Peyer's patch (tissue), 4 donors: ENCODE data around the gene AKAP13. TPM values are rescaled to one million over a fixed set of nuclear protein-coding genes. Genes with fewer than 3 reads are reported as not detected.

ENCODE experiments used
- DNase-seq, 3 donors: peaks; one replicate each; pipeline ENCODE4 v3.0.0-alpha.2; 2017 to 2019
- H3K27ac ChIP-seq, 4 donors: fragments of 200-600 bp; sonication (generic); one replicate each; pipeline ENCODE4 v1.5.1; 2016 to 2019
- H3K27me3 ChIP-seq, 2 donors: fragments of 200-600 bp; sonication (generic); one replicate each; pipeline ENCODE4 v1.5.1; 2019
- H3K36me3 ChIP-seq, 3 donors: fragments of 200-600 bp; sonication (generic); one replicate each; pipeline ENCODE4 v1.5.1; 2016 to 2019
- H3K4me1 ChIP-seq, 4 donors: fragments of 200-600 bp; sonication (generic); one replicate each; pipeline ENCODE4 v1.5.1; 2016 to 2019
- H3K4me3 ChIP-seq, 4 donors: fragments of 200-600 bp; sonication (generic); 1 replicate in 3 of 4; 2 replicates in 1 of 4; pipeline ENCODE4 v1.5.1; 2016 to 2019; ENCODE audit warnings: mild to moderate bottlenecking in 1 of 4
- H3K9me3 ChIP-seq, 4 donors: fragments of 200-600 bp; sonication (generic); one replicate each; pipeline ENCODE4 v1.5.1; 2016 to 2019; ENCODE audit warnings: mild to moderate bottlenecking in 1 of 4
- POLR2A ChIP-seq, 2 donors: fragments of 450-650 bp; IDR thresholded peaks; one replicate each; pipeline ENCODE4 v1.5.1; 2017; ENCODE audit warnings: antibody characterized with exemption in 2 of 2, mild to moderate bottlenecking in 2 of 2, moderate library complexity in 2 of 2
- total RNA-seq, 4 donors: library from RNA; depleted of rRNA; stranded (reverse); fragments of >200 nt; gene quantifications; one replicate each; pipeline ENCODE4 v1.1.0, GENCODE V29; 2016
- TF ChIP-seq, protein P1 (sequence below), 6 experiments: fragments of 450-650 bp in 4 of 6; fragments of 200-600 bp in 2 of 6; sonication (generic) in 1 of 6; IDR thresholded peaks; one replicate each; pipeline ENCODE4 v1.5.1; 2017 to 2019; ENCODE audit warnings: antibody characterized with exemption in 6 of 6, mild to moderate bottlenecking in 3 of 6, moderate library complexity in 1 of 6

AKAP13 gene
- total RNA-seq, 4 donors from 2014 or later = 166 to 742 (median 242) TPM

DNA sequence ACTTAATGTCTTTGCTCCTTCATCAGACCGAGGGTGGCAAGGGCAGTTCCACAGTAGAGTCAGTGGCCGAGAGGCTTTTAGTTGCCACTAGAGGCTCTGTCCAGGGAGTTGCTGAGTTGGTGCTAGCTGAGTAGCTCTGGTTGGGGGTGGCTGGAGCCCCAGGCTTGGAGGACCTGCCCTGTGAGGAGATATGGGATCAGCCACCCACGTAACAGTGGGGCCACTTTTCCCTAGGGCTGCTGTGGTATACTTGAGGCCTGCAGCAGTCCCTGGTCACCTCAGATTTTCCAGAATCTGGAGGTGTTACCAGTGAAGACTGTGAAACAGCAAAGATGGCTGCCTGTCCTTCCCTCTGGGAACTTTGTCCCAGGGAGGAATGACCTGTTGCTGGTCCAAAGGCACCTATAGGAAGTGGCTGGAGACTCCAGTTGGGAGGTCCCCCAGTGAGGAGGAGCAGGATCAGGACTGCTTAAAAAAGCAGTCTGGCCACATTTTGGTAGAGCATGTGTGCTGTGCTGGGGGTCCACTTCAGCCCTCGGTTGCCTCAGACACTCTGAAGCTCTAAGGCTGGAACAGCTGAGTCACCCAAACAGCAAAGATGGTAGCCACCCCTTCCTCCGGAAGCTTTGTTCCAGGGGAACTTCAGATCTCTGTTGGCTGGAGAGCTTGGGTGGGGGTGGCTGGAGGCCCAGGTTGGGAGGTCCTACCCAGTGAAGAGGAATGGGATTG is 72.9 kb downstream of the AKAP13 start:
- H3K27ac ChIP-seq = no peak overlapping the region
- no peak overlapping the region for H3K4me3 ChIP-seq
- H3K27me3 ChIP-seq = no peaks in the 10 kb centered on the region
- H3K36me3 ChIP-seq = no peaks in the 10 kb centered on the region
- peaks cover 0 to 7% (median 0%) of the 10 kb centered on the region in 4 donors for H3K9me3 ChIP-seq
- peaks cover 0 to 4% (median 2%) of the 10 kb centered on the region in 4 donors for H3K4me1 ChIP-seq
- TF ChIP-seq, protein P1, sequence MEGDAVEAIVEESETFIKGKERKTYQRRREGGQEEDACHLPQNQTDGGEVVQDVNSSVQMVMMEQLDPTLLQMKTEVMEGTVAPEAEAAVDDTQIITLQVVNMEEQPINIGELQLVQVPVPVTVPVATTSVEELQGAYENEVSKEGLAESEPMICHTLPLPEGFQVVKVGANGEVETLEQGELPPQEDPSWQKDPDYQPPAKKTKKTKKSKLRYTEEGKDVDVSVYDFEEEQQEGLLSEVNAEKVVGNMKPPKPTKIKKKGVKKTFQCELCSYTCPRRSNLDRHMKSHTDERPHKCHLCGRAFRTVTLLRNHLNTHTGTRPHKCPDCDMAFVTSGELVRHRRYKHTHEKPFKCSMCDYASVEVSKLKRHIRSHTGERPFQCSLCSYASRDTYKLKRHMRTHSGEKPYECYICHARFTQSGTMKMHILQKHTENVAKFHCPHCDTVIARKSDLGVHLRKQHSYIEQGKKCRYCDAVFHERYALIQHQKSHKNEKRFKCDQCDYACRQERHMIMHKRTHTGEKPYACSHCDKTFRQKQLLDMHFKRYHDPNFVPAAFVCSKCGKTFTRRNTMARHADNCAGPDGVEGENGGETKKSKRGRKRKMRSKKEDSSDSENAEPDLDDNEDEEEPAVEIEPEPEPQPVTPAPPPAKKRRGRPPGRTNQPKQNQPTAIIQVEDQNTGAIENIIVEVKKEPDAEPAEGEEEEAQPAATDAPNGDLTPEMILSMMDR (IDR thresholded peaks at IDR 0.05) = no peak
- TF ChIP-seq POLR2A (IDR thresholded peaks at IDR 0.05) = no peak
- DNase-seq = no peak

DNA sequence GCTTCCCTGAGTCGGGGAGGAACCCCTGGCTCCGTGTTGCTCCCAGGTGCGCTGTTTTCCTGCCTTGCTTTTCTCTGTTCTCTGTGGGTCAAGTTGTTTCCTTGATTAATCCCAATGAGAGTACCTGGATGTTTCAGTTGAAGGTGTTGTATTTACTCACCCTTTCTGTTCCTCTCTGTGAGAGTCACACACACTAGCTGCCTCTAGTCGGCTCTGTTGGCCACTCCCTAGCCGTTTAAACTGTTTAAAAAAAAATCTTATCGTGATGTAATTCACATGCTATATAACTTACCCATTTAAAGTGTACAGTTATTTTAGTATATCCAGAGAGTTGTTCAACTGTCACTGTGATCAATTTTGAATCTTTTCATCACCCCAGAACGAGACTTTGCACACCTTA is 74.0 kb downstream of the AKAP13 start:
- no peak overlapping the region for H3K27ac ChIP-seq
- H3K36me3 ChIP-seq = no peaks in the 10 kb centered on the region
- peaks cover 0 to 4% (median 2%) of the 10 kb centered on the region in 4 donors for H3K4me1 ChIP-seq
- peaks cover 0 to 7% (median 0%) of the 10 kb centered on the region in 4 donors for H3K9me3 ChIP-seq
- DNase-seq = no peak
- H3K4me3 ChIP-seq = no peak overlapping the region
- TF ChIP-seq, protein P1 (IDR thresholded peaks at IDR 0.05) = no peak
- TF ChIP-seq POLR2A (IDR thresholded peaks at IDR 0.05) = no peak
- H3K27me3 ChIP-seq = no peaks in the 10 kb centered on the region

DNA sequence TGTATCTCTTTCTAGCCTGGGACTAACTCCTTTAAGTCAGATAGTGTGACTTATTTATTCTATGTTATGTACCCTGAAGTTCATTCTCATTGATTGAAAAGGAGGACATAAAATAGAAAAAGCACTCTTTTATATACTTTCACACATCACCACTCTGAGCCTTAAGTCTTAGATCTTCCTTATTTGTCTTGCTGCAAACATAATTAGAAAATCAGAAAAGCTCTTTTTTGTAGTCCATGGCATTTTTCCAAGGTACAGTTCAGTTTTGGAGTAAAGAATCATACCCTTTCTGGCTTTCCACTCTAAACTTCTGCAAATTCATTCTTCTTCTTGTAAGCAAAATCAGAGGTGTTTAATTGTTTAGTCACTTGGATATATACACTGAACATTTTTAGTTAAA is 75.5 kb downstream of the AKAP13 start:
- Histone ChIP-seq H3K4me1 (peaks cover 0 to 4% (median 2%) of the 10 kb centered on the region in 4 donors), H3K36me3 (no peaks in the 10 kb centered on the region), H3K27me3 (no peaks in the 10 kb centered on the region), H3K4me3 (no peak overlapping the region), H3K27ac (no peak overlapping the region), H3K9me3 (peaks cover 0 to 6% (median 0%) of the 10 kb centered on the region in 4 donors)
- TF ChIP-seq POLR2A (IDR thresholded peaks at IDR 0.05) = no peak
- TF ChIP-seq, protein P1 (IDR thresholded peaks at IDR 0.05) = no peak
- DNase-seq = no peak

DNA sequence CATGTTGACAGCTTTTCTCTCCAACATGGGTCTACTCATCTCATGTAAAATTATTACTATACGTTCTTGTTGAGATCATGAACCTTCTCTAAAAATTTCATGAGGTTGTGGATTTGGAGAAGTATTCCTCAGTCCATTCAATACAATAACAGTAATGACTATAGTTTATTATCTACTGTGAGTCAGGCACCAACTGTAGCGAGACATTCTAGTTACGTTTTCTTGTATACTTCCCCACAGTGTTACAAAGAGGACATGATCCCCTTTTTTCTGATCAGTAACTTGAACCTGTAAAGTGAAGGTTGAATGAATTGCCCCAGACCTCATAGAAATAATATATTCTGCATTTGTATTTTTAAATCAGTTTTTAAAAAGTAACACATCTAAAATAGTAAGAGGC is 76.4 kb downstream of the AKAP13 start:
- peaks cover 0 to 4% (median 2%) of the 10 kb centered on the region in 4 donors for H3K4me1 ChIP-seq
- no peak overlapping the region for H3K27ac ChIP-seq
- TF ChIP-seq, protein P1 (IDR thresholded peaks at IDR 0.05) = no peak
- no peak for TF ChIP-seq POLR2A (IDR thresholded peaks at IDR 0.05)
- no peaks in the 10 kb centered on the region for H3K9me3 ChIP-seq
- no peaks in the 10 kb centered on the region for H3K27me3 ChIP-seq
- no peaks in the 10 kb centered on the region for H3K36me3 ChIP-seq
- no peak for DNase-seq
- H3K4me3 ChIP-seq = no peak overlapping the region

DNA sequence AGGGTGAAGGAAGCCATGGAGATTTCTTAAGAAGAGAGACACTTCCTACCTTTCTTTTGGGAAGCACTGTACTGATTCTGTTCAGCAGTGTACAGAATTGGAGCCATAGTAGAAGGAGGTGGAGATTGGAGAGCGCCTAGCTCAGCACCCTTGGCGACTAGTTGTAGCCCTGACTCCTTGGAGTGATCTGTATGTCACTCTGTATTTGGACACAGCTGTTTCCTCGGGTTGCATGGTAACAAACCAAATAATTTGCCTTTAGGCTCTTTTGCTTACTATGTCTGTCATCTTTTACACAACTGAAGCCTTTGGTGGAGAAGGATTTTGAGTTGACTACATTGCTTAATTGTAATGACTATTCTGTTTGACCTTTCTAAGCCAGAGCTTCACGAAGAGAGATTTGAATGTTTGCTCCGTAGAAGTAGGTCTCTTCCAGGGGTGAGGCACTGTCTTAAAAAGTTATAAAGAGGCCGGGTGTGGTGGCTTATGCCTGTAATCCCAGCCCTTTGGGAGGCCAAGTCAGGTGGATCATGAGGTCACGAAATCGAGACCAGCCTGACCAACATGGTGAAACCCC is 77.1 kb downstream of the AKAP13 start:
- no peak overlapping the region for H3K4me3 ChIP-seq
- DNase-seq = no peak
- H3K27ac ChIP-seq = no peak overlapping the region
- H3K9me3 ChIP-seq = no peaks in the 10 kb centered on the region
- H3K36me3 ChIP-seq = no peaks in the 10 kb centered on the region
- H3K27me3 ChIP-seq = no peaks in the 10 kb centered on the region
- peaks cover 0 to 4% (median 2%) of the 10 kb centered on the region in 4 donors for H3K4me1 ChIP-seq
- TF ChIP-seq, protein P1 (IDR thresholded peaks at IDR 0.05) = no peak
